GM12878 (cell line): ENCODE data around the gene COTL1. TPM values are rescaled to one million over a fixed set of nuclear protein-coding genes. Genes with fewer than 3 reads are reported as not detected.

Source experiments
- BMI1 ChIP-seq: fragments of 450-650 bp; IDR thresholded peaks from 2 replicates; pipeline ENCODE4 v1.6.1; 2016; ENCODE audit warnings: mild to moderate bottlenecking, moderate library complexity, borderline replicate concordance
- CBFB ChIP-seq: IDR thresholded peaks from 2 replicates; pipeline ENCODE4 v1.6.1; 2016; ENCODE audit warnings: antibody characterized with exemption, low read depth
- ETV6 ChIP-seq, 2 experiments: fragments of 450-650 bp in 1 of 2; IDR thresholded peaks in 1 of 2; conservative IDR thresholded peaks in 1 of 2; 2 replicates each; pipeline ENCODE4 v1.6.1; 2014; ENCODE audit warnings: antibody characterized with exemption in 1 of 2, borderline replicate concordance in 1 of 2, low read depth in 1 of 2, mild to moderate bottlenecking in 1 of 2, moderate library complexity in 1 of 2
- FOS ChIP-seq: IDR thresholded peaks from 3 replicates; pipeline ENCODE4 v1.6.1; 2011; ENCODE audit warnings: borderline replicate concordance; ENCODE audit not compliant: insufficient read length; ENCODE audit errors: extremely low read depth
- GABPA ChIP-seq: IDR thresholded peaks from 2 replicates; pipeline ENCODE4 v1.6.1; 2014; ENCODE audit warnings: antibody characterized with exemption, low read depth, mild to moderate bottlenecking, inconsistent platforms
- HDAC2 ChIP-seq: fragments of 200-600 bp; sonication (generic); IDR thresholded peaks from 2 replicates; pipeline ENCODE4 v1.6.1; 2017
- JUND ChIP-seq: IDR thresholded peaks from 2 replicates; pipeline ENCODE4 v1.6.1; 2012; ENCODE audit warnings: low read depth, mild to moderate bottlenecking, low read length, improper control_type of control experiment, moderate library complexity
- SRF ChIP-seq, 2 experiments: IDR thresholded peaks; 2 replicates each; pipeline ENCODE4 v1.6.1; 2011; ENCODE audit warnings: low read depth in 2 of 2, low read length in 2 of 2, mild to moderate bottlenecking in 1 of 2, moderate library complexity in 1 of 2
- TBL1XR1 ChIP-seq: IDR thresholded peaks from 2 replicates; pipeline ENCODE4 v1.6.1; 2012; ENCODE audit warnings: low read depth, low read length, improper control_type of control experiment
- ZNF207 ChIP-seq: fragments of 450-650 bp; IDR thresholded peaks from 2 replicates; pipeline ENCODE4 v1.6.1; 2014; ENCODE audit warnings: antibody characterized with exemption, mild to moderate bottlenecking, borderline replicate concordance
- polyA plus RNA-seq, 11 experiments: library from polyadenylated mRNA; depleted of rRNA in 4 of 11; unstranded in 6 of 11; stranded (reverse) in 5 of 11; fragments of >200 nt; fragmentation: Nextera tagmentation in 4 of 11; fragmentation: Illumina TruSeq in 1 of 11; extraction: Ambion mirVana in 4 of 11; extraction: Trizol in 1 of 11; gene quantifications; 1 replicate in 1 of 11; 2 replicates in 10 of 11; pipeline versions ENCODE4 v1.2.1 to v1.2.3, GENCODE V29; 2011 to 2016; ENCODE audit warnings: inconsistent platforms in 2 of 11, missing spikeins in 2 of 11, low read depth in 1 of 11
- total RNA-seq, 4 experiments: library from RNA; depleted of rRNA in 3 of 4; stranded (reverse); fragments of >200 nt in 3 of 4; fragmentation: Illumina TruSeq in 1 of 4; extraction: Trizol in 1 of 4; gene quantifications; 2 replicates each; pipeline versions ENCODE4 v1.2.1 to v1.2.3, GENCODE V29; 2013 to 2021
- TF ChIP-seq, protein P1 (sequence below): fragments of 450-650 bp; IDR thresholded peaks from 2 replicates; pipeline ENCODE4 v1.6.1; 2017; ENCODE audit warnings: mild to moderate bottlenecking, low read depth, inconsistent platforms; ENCODE audit not compliant: poor library complexity, severe bottlenecking
- TF ChIP-seq, protein P2 (sequence below): IDR thresholded peaks from 2 replicates; pipeline ENCODE4 v1.6.1; 2012; ENCODE audit warnings: low read depth, low read length, improper control_type of control experiment
- TF ChIP-seq, protein P3 (sequence below): fragments of 150-350 bp; IDR thresholded peaks from 2 replicates; pipeline ENCODE4 v1.6.1; 2014; ENCODE audit warnings: mild to moderate bottlenecking, low read depth, low read length
- TF ChIP-seq, protein P4 (sequence below): IDR thresholded peaks from 2 replicates; pipeline ENCODE4 v1.6.1; 2012; ENCODE audit warnings: low read length, inconsistent platforms
- TF ChIP-seq, protein P5 (sequence below): IDR thresholded peaks from 2 replicates; pipeline ENCODE4 v1.6.1; 2011; ENCODE audit warnings: mild to moderate bottlenecking, low read depth, low read length, moderate library complexity; ENCODE audit not compliant: insufficient replicate concordance
- TF ChIP-seq, protein P6 (sequence below): fragments of 450-650 bp; formaldehyde crosslinking; IDR thresholded peaks from 2 replicates; pipeline ENCODE4 v1.4.0; 2020; ENCODE audit warnings: mild to moderate bottlenecking, moderate library complexity

Gene COTL1
- total and polyA plus RNA-seq, 10 of the 15 experiments (the other 5 are each of a cell fraction or from before 2014, with no cell fraction given): 140 to 894 (median 330) TPM

DNA sequence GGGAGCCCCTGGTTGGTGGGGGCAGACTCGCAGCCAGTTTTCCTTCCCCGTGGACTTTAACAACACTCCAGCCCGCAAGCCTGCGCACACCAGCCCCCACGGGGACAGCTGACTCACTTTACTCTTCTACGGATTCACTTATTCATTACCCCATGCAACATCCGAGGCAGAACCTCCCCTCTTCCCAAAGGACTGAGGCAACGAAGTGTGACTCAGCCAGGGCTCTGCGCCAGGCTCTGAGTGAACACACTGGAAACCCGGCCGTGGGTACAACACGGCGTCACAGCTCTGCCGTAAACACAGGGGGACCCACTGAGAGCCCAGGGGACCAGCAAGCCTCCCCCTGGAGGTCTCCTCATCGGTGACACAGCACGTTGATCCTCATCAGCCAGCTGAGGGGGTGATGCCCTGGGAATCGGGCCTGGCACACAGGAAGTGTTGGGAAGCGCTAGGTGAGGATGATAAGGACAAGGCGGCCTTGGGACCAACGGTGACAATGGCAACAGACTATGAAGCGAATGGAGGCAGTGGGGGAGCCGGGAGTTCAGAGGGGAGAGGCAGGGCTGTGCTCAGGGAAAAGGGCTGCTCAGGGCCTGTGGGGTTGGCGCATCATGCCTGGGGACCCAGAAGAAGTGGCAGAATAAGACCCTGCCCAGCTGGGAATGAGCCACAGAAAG lies 14.6 kb downstream of the COTL1 start (continued):
- TF ChIP-seq SRF (IDR thresholded peaks at IDR 0.05; ENCODE audit: low read depth in 2 of 2, low read length in 2 of 2) (no peak), TBL1XR1 (no peak), FOS (no peak), ETV6 (conservative IDR thresholded peaks at IDR 0.05 in 1 of 2, IDR thresholded peaks at IDR 0.05 in 1 of 2; ENCODE audit: borderline replicate concordance in 1 of 2, low read depth in 1 of 2) (no peak), HDAC2 (no peak), JUND (no peak), BMI1 (no peak), GABPA (no peak), CBFB (no peak), ZNF207 (0 out of 2 replicates have a peak, but pooled peaks have one; percentile 11)
- TF ChIP-seq, protein P1, sequence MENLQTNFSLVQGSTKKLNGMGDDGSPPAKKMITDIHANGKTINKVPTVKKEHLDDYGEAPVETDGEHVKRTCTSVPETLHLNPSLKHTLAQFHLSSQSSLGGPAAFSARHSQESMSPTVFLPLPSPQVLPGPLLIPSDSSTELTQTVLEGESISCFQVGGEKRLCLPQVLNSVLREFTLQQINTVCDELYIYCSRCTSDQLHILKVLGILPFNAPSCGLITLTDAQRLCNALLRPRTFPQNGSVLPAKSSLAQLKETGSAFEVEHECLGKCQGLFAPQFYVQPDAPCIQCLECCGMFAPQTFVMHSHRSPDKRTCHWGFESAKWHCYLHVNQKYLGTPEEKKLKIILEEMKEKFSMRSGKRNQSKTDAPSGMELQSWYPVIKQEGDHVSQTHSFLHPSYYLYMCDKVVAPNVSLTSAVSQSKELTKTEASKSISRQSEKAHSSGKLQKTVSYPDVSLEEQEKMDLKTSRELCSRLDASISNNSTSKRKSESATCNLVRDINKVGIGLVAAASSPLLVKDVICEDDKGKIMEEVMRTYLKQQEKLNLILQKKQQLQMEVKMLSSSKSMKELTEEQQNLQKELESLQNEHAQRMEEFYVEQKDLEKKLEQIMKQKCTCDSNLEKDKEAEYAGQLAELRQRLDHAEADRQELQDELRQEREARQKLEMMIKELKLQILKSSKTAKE: no peak
- TF ChIP-seq, protein P2, sequence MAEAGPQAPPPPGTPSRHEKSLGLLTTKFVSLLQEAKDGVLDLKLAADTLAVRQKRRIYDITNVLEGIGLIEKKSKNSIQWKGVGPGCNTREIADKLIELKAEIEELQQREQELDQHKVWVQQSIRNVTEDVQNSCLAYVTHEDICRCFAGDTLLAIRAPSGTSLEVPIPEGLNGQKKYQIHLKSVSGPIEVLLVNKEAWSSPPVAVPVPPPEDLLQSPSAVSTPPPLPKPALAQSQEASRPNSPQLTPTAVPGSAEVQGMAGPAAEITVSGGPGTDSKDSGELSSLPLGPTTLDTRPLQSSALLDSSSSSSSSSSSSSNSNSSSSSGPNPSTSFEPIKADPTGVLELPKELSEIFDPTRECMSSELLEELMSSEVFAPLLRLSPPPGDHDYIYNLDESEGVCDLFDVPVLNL: no peak
- TF ChIP-seq, protein P3, sequence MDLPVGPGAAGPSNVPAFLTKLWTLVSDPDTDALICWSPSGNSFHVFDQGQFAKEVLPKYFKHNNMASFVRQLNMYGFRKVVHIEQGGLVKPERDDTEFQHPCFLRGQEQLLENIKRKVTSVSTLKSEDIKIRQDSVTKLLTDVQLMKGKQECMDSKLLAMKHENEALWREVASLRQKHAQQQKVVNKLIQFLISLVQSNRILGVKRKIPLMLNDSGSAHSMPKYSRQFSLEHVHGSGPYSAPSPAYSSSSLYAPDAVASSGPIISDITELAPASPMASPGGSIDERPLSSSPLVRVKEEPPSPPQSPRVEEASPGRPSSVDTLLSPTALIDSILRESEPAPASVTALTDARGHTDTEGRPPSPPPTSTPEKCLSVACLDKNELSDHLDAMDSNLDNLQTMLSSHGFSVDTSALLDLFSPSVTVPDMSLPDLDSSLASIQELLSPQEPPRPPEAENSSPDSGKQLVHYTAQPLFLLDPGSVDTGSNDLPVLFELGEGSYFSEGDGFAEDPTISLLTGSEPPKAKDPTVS: no peak
- TF ChIP-seq, protein P4, sequence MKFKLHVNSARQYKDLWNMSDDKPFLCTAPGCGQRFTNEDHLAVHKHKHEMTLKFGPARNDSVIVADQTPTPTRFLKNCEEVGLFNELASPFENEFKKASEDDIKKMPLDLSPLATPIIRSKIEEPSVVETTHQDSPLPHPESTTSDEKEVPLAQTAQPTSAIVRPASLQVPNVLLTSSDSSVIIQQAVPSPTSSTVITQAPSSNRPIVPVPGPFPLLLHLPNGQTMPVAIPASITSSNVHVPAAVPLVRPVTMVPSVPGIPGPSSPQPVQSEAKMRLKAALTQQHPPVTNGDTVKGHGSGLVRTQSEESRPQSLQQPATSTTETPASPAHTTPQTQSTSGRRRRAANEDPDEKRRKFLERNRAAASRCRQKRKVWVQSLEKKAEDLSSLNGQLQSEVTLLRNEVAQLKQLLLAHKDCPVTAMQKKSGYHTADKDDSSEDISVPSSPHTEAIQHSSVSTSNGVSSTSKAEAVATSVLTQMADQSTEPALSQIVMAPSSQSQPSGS: no peak
- TF ChIP-seq, protein P5, sequence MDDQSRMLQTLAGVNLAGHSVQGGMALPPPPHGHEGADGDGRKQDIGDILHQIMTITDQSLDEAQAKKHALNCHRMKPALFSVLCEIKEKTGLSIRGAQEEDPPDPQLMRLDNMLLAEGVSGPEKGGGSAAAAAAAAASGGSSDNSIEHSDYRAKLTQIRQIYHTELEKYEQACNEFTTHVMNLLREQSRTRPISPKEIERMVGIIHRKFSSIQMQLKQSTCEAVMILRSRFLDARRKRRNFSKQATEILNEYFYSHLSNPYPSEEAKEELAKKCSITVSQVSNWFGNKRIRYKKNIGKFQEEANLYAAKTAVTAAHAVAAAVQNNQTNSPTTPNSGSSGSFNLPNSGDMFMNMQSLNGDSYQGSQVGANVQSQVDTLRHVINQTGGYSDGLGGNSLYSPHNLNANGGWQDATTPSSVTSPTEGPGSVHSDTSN: no peak
- TF ChIP-seq, protein P6, sequence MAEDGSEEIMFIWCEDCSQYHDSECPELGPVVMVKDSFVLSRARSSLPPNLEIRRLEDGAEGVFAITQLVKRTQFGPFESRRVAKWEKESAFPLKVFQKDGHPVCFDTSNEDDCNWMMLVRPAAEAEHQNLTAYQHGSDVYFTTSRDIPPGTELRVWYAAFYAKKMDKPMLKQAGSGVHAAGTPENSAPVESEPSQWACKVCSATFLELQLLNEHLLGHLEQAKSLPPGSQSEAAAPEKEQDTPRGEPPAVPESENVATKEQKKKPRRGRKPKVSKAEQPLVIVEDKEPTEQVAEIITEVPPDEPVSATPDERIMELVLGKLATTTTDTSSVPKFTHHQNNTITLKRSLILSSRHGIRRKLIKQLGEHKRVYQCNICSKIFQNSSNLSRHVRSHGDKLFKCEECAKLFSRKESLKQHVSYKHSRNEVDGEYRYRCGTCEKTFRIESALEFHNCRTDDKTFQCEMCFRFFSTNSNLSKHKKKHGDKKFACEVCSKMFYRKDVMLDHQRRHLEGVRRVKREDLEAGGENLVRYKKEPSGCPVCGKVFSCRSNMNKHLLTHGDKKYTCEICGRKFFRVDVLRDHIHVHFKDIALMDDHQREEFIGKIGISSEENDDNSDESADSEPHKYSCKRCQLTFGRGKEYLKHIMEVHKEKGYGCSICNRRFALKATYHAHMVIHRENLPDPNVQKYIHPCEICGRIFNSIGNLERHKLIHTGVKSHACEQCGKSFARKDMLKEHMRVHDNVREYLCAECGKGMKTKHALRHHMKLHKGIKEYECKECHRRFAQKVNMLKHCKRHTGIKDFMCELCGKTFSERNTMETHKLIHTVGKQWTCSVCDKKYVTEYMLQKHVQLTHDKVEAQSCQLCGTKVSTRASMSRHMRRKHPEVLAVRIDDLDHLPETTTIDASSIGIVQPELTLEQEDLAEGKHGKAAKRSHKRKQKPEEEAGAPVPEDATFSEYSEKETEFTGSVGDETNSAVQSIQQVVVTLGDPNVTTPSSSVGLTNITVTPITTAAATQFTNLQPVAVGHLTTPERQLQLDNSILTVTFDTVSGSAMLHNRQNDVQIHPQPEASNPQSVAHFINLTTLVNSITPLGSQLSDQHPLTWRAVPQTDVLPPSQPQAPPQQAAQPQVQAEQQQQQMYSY (CRISPR knock-in tag): 0 out of 2 replicates have a peak, but pooled peaks have one; percentile 46
